Muscle of leg (tissue), 11 donors: ENCODE measurements around the gene CCDC167. TPM values are rescaled to one million over a fixed set of nuclear protein-coding genes. Genes with fewer than 3 reads are reported as not detected.

ENCODE experiments used
- DNase-seq: peaks from one replicate; pipeline ENCODE4 v3.0.0; 2013
- H3K27ac ChIP-seq: one replicate; pipeline ENCODE4 v1.5.1; 2013; ENCODE audit warnings: mild to moderate bottlenecking, low read length, control low read depth
- H3K27me3 ChIP-seq: one replicate; pipeline ENCODE4 v1.6.1; 2013; ENCODE audit warnings: low read length; ENCODE audit not compliant: control insufficient read depth, insufficient read depth
- H3K36me3 ChIP-seq: one replicate; pipeline ENCODE4 v1.6.1; 2013; ENCODE audit warnings: low read length; ENCODE audit not compliant: control insufficient read depth, insufficient read depth
- H3K4me1 ChIP-seq: one replicate; pipeline ENCODE4 v1.6.1; 2013; ENCODE audit warnings: low read length; ENCODE audit not compliant: control insufficient read depth, insufficient read depth
- H3K4me3 ChIP-seq: one replicate; pipeline ENCODE4 v1.5.1; 2013; ENCODE audit warnings: low read length, control low read depth
- H3K9me3 ChIP-seq: replicated peaks from 2 replicates; pipeline ENCODE4 v1.6.1; 2013; ENCODE audit warnings: low read depth, low read length; ENCODE audit not compliant: control insufficient read depth
- WGBS: methylation state at CpG from one replicate; pipeline ENCODE4 v1.1.5; 2013; ENCODE audit warnings: missing lambda C conversion rate; ENCODE audit not compliant: insufficient coverage; 5-methylcytosine and 5-hydroxymethylcytosine counted together
- polyA plus RNA-seq, 8 donors: library from polyadenylated mRNA; unstranded; fragments of 120-200 nt; gene quantifications; one replicate each; pipeline versions ENCODE4 v1.2.1 to v1.2.3, GENCODE V29; 2013; ENCODE audit warnings: inconsistent platforms in 1 of 8, low replicate concordance in 1 of 8; ENCODE audit not compliant: insufficient read length in 8 of 8, insufficient read depth in 1 of 8
- total RNA-seq: library from RNA; stranded (reverse); fragments of 120-200 nt; gene quantifications from one replicate; pipeline ENCODE4 v1.2.4, GENCODE V29; 2013

Gene CCDC167
- total and polyA plus RNA-seq, 9 donors = 19.0 to 34.3 (median 24.4) TPM

GRCh38 chr6:37474316-37474715 is 25.4 kb downstream of the CCDC167 start:
- DNase-seq = no peak
- H3K4me3 ChIP-seq = no peak overlapping the region
- H3K9me3 ChIP-seq = no peaks in the 10 kb centered on the region
- H3K4me1 ChIP-seq = peaks cover 49% of the 10 kb centered on the region
- 95% methylated on average over 4 of the region's 4 CpGs for WGBS
- H3K36me3 ChIP-seq = peaks cover 77% of the 10 kb centered on the region
- peak overlapping the region; percentile 9 for H3K27ac ChIP-seq
- no peaks in the 10 kb centered on the region for H3K27me3 ChIP-seq

- H3K27me3 ChIP-seq = no peaks in the 10 kb centered on the region
- WGBS = 65% methylated on average over 6 of the region's 8 CpGs
- H3K27ac ChIP-seq = peak overlapping the region; percentile 9
- H3K9me3 ChIP-seq = no peaks in the 10 kb centered on the region
- H3K4me3 ChIP-seq = no peak overlapping the region
- peaks cover 74% of the 10 kb centered on the region for H3K36me3 ChIP-seq
- peaks cover 44% of the 10 kb centered on the region for H3K4me1 ChIP-seq
- peak; percentile 79 for DNase-seq
These were observed 26.2 kb downstream of the CCDC167 start for GRCh38 chr6:37473364-37474095.

GRCh38 chr6:37467718-37468117 is 32.0 kb downstream of the CCDC167 start:
- H3K27me3 ChIP-seq = no peaks in the 10 kb centered on the region
- H3K4me1 ChIP-seq = peaks cover 10% of the 10 kb centered on the region
- peaks cover 40% of the 10 kb centered on the region for H3K36me3 ChIP-seq
- no peak overlapping the region for H3K27ac ChIP-seq
- H3K9me3 ChIP-seq = peaks cover 6% of the 10 kb centered on the region
- no peak for DNase-seq
- no peak overlapping the region for H3K4me3 ChIP-seq

GRCh38 chr6:37463110-37463509 is 36.6 kb downstream of the CCDC167 start:
- Histone ChIP-seq H3K27me3 (no peaks in the 10 kb centered on the region), H3K9me3 (peaks cover 6% of the 10 kb centered on the region), H3K4me3 (no peak overlapping the region), H3K4me1 (peaks cover 15% of the 10 kb centered on the region), H3K36me3 (peaks cover 59% of the 10 kb centered on the region), H3K27ac (no peak overlapping the region)
- DNase-seq = no peak

GRCh38 chr6:37460805-37461204 is 38.9 kb downstream of the CCDC167 start:
- no peaks in the 10 kb centered on the region for H3K27me3 ChIP-seq
- H3K4me3 ChIP-seq = no peak overlapping the region
- H3K9me3 ChIP-seq = no peaks in the 10 kb centered on the region
- no peak overlapping the region for H3K27ac ChIP-seq
- peaks cover 71% of the 10 kb centered on the region for H3K36me3 ChIP-seq
- H3K4me1 ChIP-seq = peaks cover 15% of the 10 kb centered on the region
- DNase-seq = no peak
- 100% methylated on average over 1 of the region's 2 CpGs for WGBS

GRCh38 chr6:37459981-37460800 is 39.5 kb downstream of the CCDC167 start:
- DNase-seq = peak; percentile 39
- Histone ChIP-seq H3K9me3 (no peaks in the 10 kb centered on the region), H3K4me1 (peaks cover 15% of the 10 kb centered on the region), H3K27ac (no peak overlapping the region), H3K4me3 (no peak overlapping the region), H3K27me3 (no peaks in the 10 kb centered on the region), H3K36me3 (peaks cover 75% of the 10 kb centered on the region)
- WGBS = 82% methylated on average over 2 of the region's 5 CpGs

- H3K27me3 ChIP-seq = no peaks in the 10 kb centered on the region
- WGBS = 0% methylated on average over 1 of the region's 6 CpGs
- peaks cover 15% of the 10 kb centered on the region for H3K4me1 ChIP-seq
- DNase-seq = no peak
- no peaks in the 10 kb centered on the region for H3K9me3 ChIP-seq
- peaks cover 83% of the 10 kb centered on the region for H3K36me3 ChIP-seq
- H3K4me3 ChIP-seq = no peak overlapping the region
- H3K27ac ChIP-seq = no peak overlapping the region
These were observed 42.7 kb downstream of the CCDC167 start for GRCh38 chr6:37456816-37457560.

GRCh38 chr6:37456126-37456525 is 43.6 kb downstream of the CCDC167 start:
- 83% methylated on average over 1 of the region's 6 CpGs for WGBS
- DNase-seq = no peak
- Histone ChIP-seq H3K4me1 (peaks cover 12% of the 10 kb centered on the region), H3K36me3 (peaks cover 83% of the 10 kb centered on the region), H3K27ac (no peak overlapping the region), H3K27me3 (no peaks in the 10 kb centered on the region), H3K9me3 (no peaks in the 10 kb centered on the region), H3K4me3 (no peak overlapping the region)

GRCh38 chr6:37454420-37455140 is 45.1 kb downstream of the CCDC167 start:
- WGBS = 90% methylated on average over 2 of the region's 8 CpGs
- peaks cover 80% of the 10 kb centered on the region for H3K36me3 ChIP-seq
- DNase-seq = no peak
- peaks cover 3% of the 10 kb centered on the region for H3K4me1 ChIP-seq
- H3K27me3 ChIP-seq = no peaks in the 10 kb centered on the region
- no peak overlapping the region for H3K27ac ChIP-seq
- no peak overlapping the region for H3K4me3 ChIP-seq
- no peaks in the 10 kb centered on the region for H3K9me3 ChIP-seq
